Liver (tissue), 9 donors: ENCODE measurements around the gene MISP. TPM values are rescaled to one million over a fixed set of nuclear protein-coding genes. Genes with fewer than 3 reads are reported as not detected.

Experiments used
- DNase-seq: peaks from one replicate; pipeline ENCODE4 v3.0.0-alpha.2; 2017; ENCODE audit warnings: low spot score
- H3K27ac ChIP-seq, 2 donors: one replicate each; pipeline ENCODE4 v1.7.0; 2013; ENCODE audit warnings: inconsistent platforms in 2 of 2, low read length in 2 of 2, control low read depth in 1 of 2, low read depth in 1 of 2, mild to moderate bottlenecking in 1 of 2
- H3K27me3 ChIP-seq, 4 donors: one replicate each; pipeline versions ENCODE4 v1.6.1 to v1.7.0; 2013; ENCODE audit warnings: low read length in 3 of 4, inconsistent platforms in 1 of 4, mild to moderate bottlenecking in 1 of 4, moderate library complexity in 1 of 4; ENCODE audit not compliant: control insufficient read depth in 4 of 4, insufficient read depth in 4 of 4
- H3K36me3 ChIP-seq, 4 donors: one replicate each; pipeline versions ENCODE4 v1.6.1 to v1.7.0; 2013; ENCODE audit warnings: low read length in 3 of 4, mild to moderate bottlenecking in 3 of 4, low read depth in 1 of 4, moderate library complexity in 1 of 4; ENCODE audit not compliant: control insufficient read depth in 4 of 4, insufficient read depth in 3 of 4
- H3K4me1 ChIP-seq, 4 donors: one replicate each; pipeline versions ENCODE4 v1.6.1 to v1.7.0; 2013; ENCODE audit warnings: low read length in 3 of 4, mild to moderate bottlenecking in 3 of 4, moderate library complexity in 1 of 4; ENCODE audit not compliant: control insufficient read depth in 4 of 4, insufficient read depth in 4 of 4
- H3K4me3 ChIP-seq, 3 donors: one replicate each; pipeline versions ENCODE4 v1.6.1 to v1.7.0; 2013; ENCODE audit warnings: low read length in 3 of 3, control low read depth in 1 of 3, low read depth in 1 of 3, mild to moderate bottlenecking in 1 of 3
- H3K9ac ChIP-seq, 2 donors: one replicate each; pipeline ENCODE4 v1.7.0; 2013; ENCODE audit warnings: low read length in 2 of 2, mild to moderate bottlenecking in 2 of 2, moderate library complexity in 2 of 2, control low read depth in 1 of 2, low read depth in 1 of 2
- H3K9me3 ChIP-seq, 4 donors: one replicate each; pipeline versions ENCODE4 v1.6.1 to v1.7.0; 2013; ENCODE audit warnings: low read length in 3 of 4; ENCODE audit not compliant: control insufficient read depth in 4 of 4
- ATF3 ChIP-seq: IDR thresholded peaks from 2 replicates; pipeline ENCODE4 v1.6.1; 2016; ENCODE audit warnings: antibody characterized with exemption
- CTCF ChIP-seq: fragments of 150-350 bp; IDR thresholded peaks from 2 replicates; pipeline ENCODE4 v1.5.1; 2017; ENCODE audit warnings: improper control_type of control experiment, low read depth, low read length; ENCODE audit not compliant: missing input control
- EGR1 ChIP-seq, 2 donors: IDR thresholded peaks; 2 replicates each; pipeline ENCODE4 v1.6.1; 2016 to 2018; ENCODE audit warnings: antibody characterized with exemption in 2 of 2, low read depth in 2 of 2
- FOXA1 ChIP-seq: IDR thresholded peaks from 2 replicates; pipeline ENCODE4 v1.6.1; 2016; ENCODE audit warnings: antibody characterized with exemption
- FOXA2 ChIP-seq: IDR thresholded peaks from 2 replicates; pipeline ENCODE4 v1.6.1; 2016; ENCODE audit warnings: antibody characterized with exemption
- GABPA ChIP-seq, 2 donors: IDR thresholded peaks in 1 of 2; conservative IDR thresholded peaks in 1 of 2; 2 replicates each; pipeline ENCODE4 v1.6.1; 2016; ENCODE audit warnings: antibody characterized with exemption in 2 of 2, mild to moderate bottlenecking in 1 of 2, moderate library complexity in 1 of 2
- HNF4A ChIP-seq, 2 donors: conservative IDR thresholded peaks; 2 replicates each; pipeline ENCODE4 v1.6.1; 2016; ENCODE audit warnings: antibody characterized with exemption in 2 of 2, mild to moderate bottlenecking in 2 of 2
- HNF4G ChIP-seq: IDR thresholded peaks from 2 replicates; pipeline ENCODE4 v1.6.1; 2016; ENCODE audit warnings: antibody characterized with exemption
- JUND ChIP-seq, 2 donors: IDR thresholded peaks; 2 replicates each; pipeline ENCODE4 v1.6.1; 2016; ENCODE audit warnings: antibody characterized with exemption in 2 of 2
- MAX ChIP-seq: IDR thresholded peaks from 2 replicates; pipeline ENCODE4 v1.6.1; 2016; ENCODE audit warnings: antibody characterized with exemption
- NR2F2 ChIP-seq: IDR thresholded peaks from 2 replicates; pipeline ENCODE4 v1.6.1; 2016; ENCODE audit warnings: antibody characterized with exemption
- RAD21 ChIP-seq, 2 donors: IDR thresholded peaks; 2 replicates each; pipeline ENCODE4 v1.6.1; 2016; ENCODE audit warnings: antibody characterized with exemption in 2 of 2, mild to moderate bottlenecking in 2 of 2
- REST ChIP-seq: IDR thresholded peaks from 2 replicates; pipeline ENCODE4 v1.6.1; 2016; ENCODE audit warnings: antibody characterized with exemption, mild to moderate bottlenecking
- RXRA ChIP-seq, 2 donors: IDR thresholded peaks; 2 replicates each; pipeline ENCODE4 v1.6.1; 2017 to 2018; ENCODE audit warnings: antibody characterized with exemption in 2 of 2, mild to moderate bottlenecking in 1 of 2
- SP1 ChIP-seq: IDR thresholded peaks from 2 replicates; pipeline ENCODE4 v1.6.1; 2018; ENCODE audit warnings: antibody characterized with exemption, mild to moderate bottlenecking
- TAF1 ChIP-seq: conservative IDR thresholded peaks from 2 replicates; pipeline ENCODE4 v1.6.1; 2016; ENCODE audit warnings: antibody characterized with exemption, mild to moderate bottlenecking
- YY1 ChIP-seq: IDR thresholded peaks from 2 replicates; pipeline ENCODE4 v1.6.1; 2016; ENCODE audit warnings: antibody characterized with exemption, mild to moderate bottlenecking
- ZBTB33 ChIP-seq: IDR thresholded peaks from 2 replicates; pipeline ENCODE4 v1.6.1; 2016; ENCODE audit warnings: antibody characterized with exemption
- WGBS: extraction: QIAGEN DNeasy Blood & Tissue Kit; methylation state at CpG from one replicate; pipeline ENCODE4 v1.1.7; 2013; 5-methylcytosine and 5-hydroxymethylcytosine counted together
- polyA plus RNA-seq, 2 donors: library from polyadenylated mRNA; stranded (reverse) in 1 of 2; unstranded in 1 of 2; fragments of 200-250 nt in 1 of 2; fragments of >200 nt in 1 of 2; fragmentation: Nextera tagmentation in 1 of 2; extraction: Ambion mirVana in 1 of 2; gene quantifications; one replicate each; pipeline versions ENCODE4 v1.2.1 to v1.2.3, GENCODE V29; 2013 to 2015
- total RNA-seq, 2 donors: library from RNA; depleted of rRNA; stranded (reverse); fragments of >200 nt; gene quantifications; one replicate each; pipeline ENCODE4 v1.2.3, GENCODE V29; 2014
- donor health status: healthy.
- donor health status: healthy.
- donor health status: healthy.
- donor health status: healthy.
- donor health status: healthy.

The MISP gene
- total and polyA plus RNA-seq, 4 donors = 0.05 to 0.08 TPM; not detected in 2

- Histone ChIP-seq H3K36me3 (no peaks in the 10 kb centered on the region), H3K9me3 (no peaks in the 10 kb centered on the region), H3K4me1 (no peaks in the 10 kb centered on the region), H3K9ac (no peak overlapping the region), H3K27me3 (no peaks in the 10 kb centered on the region), H3K4me3 (no peak overlapping the region), H3K27ac (peak overlapping the region; percentile 3 to 44)
- TF ChIP-seq ATF3 (no peak), JUND (IDR thresholded peaks at IDR 0.05) (peak in 1 of 2 donors; percentile 26), NR2F2 (peak; percentile 85)
- DNase-seq = no peak
- WGBS = 72% methylated on average over 14 of the region's 14 CpGs
Measured at GRCh38 chr19:729965-730668, 20.8 kb upstream of the MISP start.

GRCh38 chr19:731000-731399 lies 19.9 kb upstream of the MISP start:
- TF ChIP-seq REST (no peak), HNF4G (no peak), RXRA (IDR thresholded peaks at IDR 0.05) (no peak), GABPA (IDR thresholded peaks at IDR 0.05 in 1 of 2, conservative IDR thresholded peaks at IDR 0.05 in 1 of 2) (no peak), MAX (no peak), ZBTB33 (no peak), CTCF (no peak), FOXA2 (no peak), FOXA1 (no peak), SP1 (no peak), NR2F2 (no peak), EGR1 (IDR thresholded peaks at IDR 0.05; ENCODE audit: low read depth in 2 of 2) (no peak), ATF3 (no peak), RAD21 (IDR thresholded peaks at IDR 0.05) (no peak), TAF1 (no peak), JUND (IDR thresholded peaks at IDR 0.05) (no peak), HNF4A (conservative IDR thresholded peaks at IDR 0.05) (no peak), YY1 (no peak)
- DNase-seq = no peak
- Histone ChIP-seq H3K36me3 (no peaks in the 10 kb centered on the region), H3K9me3 (no peaks in the 10 kb centered on the region), H3K27ac (no peak overlapping the region), H3K27me3 (no peaks in the 10 kb centered on the region), H3K9ac (no peak overlapping the region), H3K4me1 (no peaks in the 10 kb centered on the region), H3K4me3 (no peak overlapping the region)
- 89% methylated on average over 16 of the region's 16 CpGs for WGBS
